Measurements from ENCODE around the gene THSD7B. TPM values are rescaled to one million over a fixed set of nuclear protein-coding genes. Genes with fewer than 3 reads are reported as not detected.

The THSD7B gene
- total and polyA plus RNA-seq, 10 of the 15 experiments (the other 5 are each of a cell fraction or from before 2014, with no cell fraction given): 0.03 to 0.56 (median 0.28) TPM

DNA sequence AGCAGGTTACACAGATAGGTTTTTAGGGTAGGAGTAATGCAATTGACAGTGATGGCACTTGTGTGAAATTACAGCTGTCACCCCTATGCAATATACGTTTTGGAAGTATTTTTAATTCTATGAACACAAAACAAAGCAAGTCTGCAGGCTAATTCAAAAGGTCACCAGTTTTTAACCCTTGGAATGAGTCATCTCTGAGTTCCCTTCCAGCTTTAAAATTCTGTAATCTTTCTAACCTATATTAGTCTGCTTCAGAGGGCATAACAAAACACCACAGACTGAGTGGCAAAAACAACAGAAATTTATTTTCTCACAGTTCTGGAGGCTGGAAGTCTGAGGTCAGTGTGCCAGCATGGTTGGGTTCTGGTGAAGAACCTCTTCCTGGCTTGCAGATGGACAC is 602.0 kb downstream of the THSD7B start (continued):
- no peak for TF ChIP-seq IKZF2 (IDR thresholded peaks at IDR 0.05)

DNA sequence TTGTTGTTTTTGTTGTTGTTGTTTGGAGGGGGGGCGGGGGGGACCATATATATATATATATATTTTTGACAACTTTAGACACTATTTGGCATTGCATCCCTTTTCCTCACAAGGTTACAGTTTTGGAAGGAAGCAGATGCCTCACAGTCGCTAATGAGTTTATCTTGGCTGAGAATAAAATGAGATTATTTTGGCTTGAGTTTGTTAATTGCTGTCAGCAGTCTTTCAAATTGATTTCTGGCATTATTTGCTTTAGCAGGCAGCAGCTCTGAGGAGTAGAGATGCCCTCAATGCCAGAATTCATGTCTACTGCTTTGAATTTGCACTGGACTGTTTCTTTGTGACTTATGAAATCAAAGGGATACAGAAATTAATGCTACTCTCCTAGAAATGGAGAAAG is 603.8 kb downstream of the THSD7B start:
- Histone ChIP-seq H2AFZ (ENCODE audit: control insufficient read depth, low read depth, low read length) (no peak overlapping the region), H3K9ac (ENCODE audit: control insufficient read depth, insufficient read depth, low read length) (no peak overlapping the region), H3K4me2 (ENCODE audit: control insufficient read depth, insufficient read depth) (no peak overlapping the region), H3K9me3 (replicated peaks; ENCODE audit: control insufficient read depth, insufficient read depth, low read length) (no peaks in the 10 kb centered on the region), H3K27me3 (replicated peaks in 1 of 2; ENCODE audit: control insufficient read depth in 2 of 2, insufficient read depth in 2 of 2, low read length in 1 of 2) (no peaks in the 10 kb centered on the region), H3K79me2 (ENCODE audit: control insufficient read depth, insufficient read depth, low read length) (no peaks in the 10 kb centered on the region), H3K27ac (ENCODE audit: control insufficient read depth, insufficient read depth) (no peak overlapping the region), H3K4me3 (no peak overlapping the region), H4K20me1 (ENCODE audit: control insufficient read depth, insufficient read depth) (no peaks in the 10 kb centered on the region), H3K36me3 (ENCODE audit: control insufficient read depth in 2 of 2, insufficient read depth in 2 of 2, low read length in 1 of 2) (no peaks in the 10 kb centered on the region), H3K4me1 (ENCODE audit: control insufficient read depth, insufficient read depth, low read length) (no peaks in the 10 kb centered on the region)
- CTCF ChIA-PET: no interaction called here
- intact Hi-C loops (cut with micrococcal nuclease; ENCODE audit: unreplicated experiment) (no loop called here), in situ Hi-C loops (cut with MboI) (no loop called here)
- FAIRE-seq (no peak), ATAC-seq (no peak), DNase-seq (ENCODE audit: low read depth, low spot score) (no peak)
- no peak for TF ChIP-seq ZBED1 (IDR thresholded peaks at IDR 0.05; ENCODE audit: borderline replicate concordance)
- no peak for TF ChIP-seq TARDBP (IDR thresholded peaks at IDR 0.05; ENCODE audit: borderline replicate concordance)
- TF ChIP-seq, protein P1, sequence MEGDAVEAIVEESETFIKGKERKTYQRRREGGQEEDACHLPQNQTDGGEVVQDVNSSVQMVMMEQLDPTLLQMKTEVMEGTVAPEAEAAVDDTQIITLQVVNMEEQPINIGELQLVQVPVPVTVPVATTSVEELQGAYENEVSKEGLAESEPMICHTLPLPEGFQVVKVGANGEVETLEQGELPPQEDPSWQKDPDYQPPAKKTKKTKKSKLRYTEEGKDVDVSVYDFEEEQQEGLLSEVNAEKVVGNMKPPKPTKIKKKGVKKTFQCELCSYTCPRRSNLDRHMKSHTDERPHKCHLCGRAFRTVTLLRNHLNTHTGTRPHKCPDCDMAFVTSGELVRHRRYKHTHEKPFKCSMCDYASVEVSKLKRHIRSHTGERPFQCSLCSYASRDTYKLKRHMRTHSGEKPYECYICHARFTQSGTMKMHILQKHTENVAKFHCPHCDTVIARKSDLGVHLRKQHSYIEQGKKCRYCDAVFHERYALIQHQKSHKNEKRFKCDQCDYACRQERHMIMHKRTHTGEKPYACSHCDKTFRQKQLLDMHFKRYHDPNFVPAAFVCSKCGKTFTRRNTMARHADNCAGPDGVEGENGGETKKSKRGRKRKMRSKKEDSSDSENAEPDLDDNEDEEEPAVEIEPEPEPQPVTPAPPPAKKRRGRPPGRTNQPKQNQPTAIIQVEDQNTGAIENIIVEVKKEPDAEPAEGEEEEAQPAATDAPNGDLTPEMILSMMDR (IDR thresholded peaks at IDR 0.05 in 2 of 3, conservative IDR thresholded peaks at IDR 0.05 in 1 of 3; ENCODE audit: control insufficient read depth in 2 of 3, extremely low read depth in 1 of 3, insufficient read depth in 1 of 3, low read depth in 3 of 3, low read length in 3 of 3): no peak
- TF ChIP-seq, protein P2, sequence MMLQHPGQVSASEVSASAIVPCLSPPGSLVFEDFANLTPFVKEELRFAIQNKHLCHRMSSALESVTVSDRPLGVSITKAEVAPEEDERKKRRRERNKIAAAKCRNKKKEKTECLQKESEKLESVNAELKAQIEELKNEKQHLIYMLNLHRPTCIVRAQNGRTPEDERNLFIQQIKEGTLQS (IDR thresholded peaks at IDR 0.05; ENCODE audit: borderline replicate concordance, extremely low read depth, low read depth, low read length): no peak
- TF ChIP-seq NFYA (IDR thresholded peaks at IDR 0.05; ENCODE audit: borderline replicate concordance, low read depth, low read length): no peak
- no peak for TF ChIP-seq SREBF1 (IDR thresholded peaks at IDR 0.05; ENCODE audit: low read length)
- RAD21 ChIA-PET (ENCODE audit: unreplicated experiment): no interaction called here
- BruUV-seq (replicated peaks): no TSS peak
- WGBS (ENCODE audit: insufficient coverage, insufficient replicate concordance, low lambda C conversion rate, missing lambda C conversion rate): 4% methylated on average over 2 of the region's 2 CpGs
- POLR2A ChIA-PET: no interaction called here
- SMC1A ChIA-PET (ENCODE audit: uncharacterized antibody, unreplicated experiment): interaction anchor here (0.8 to 0.9 kb wide), 2 partner anchors 9 to 50 kb away, joined by 3 read pairs; no protein-coding TSS in a partner anchor
